ENCODE measurements around the gene NDUFS1.
"Not testable (repeated sequence)": the region's sequence is repeated elsewhere in the genome, so short reads cannot be mapped to it uniquely, and the experiment has no call there.

NDUFS1 gene

DNA sequence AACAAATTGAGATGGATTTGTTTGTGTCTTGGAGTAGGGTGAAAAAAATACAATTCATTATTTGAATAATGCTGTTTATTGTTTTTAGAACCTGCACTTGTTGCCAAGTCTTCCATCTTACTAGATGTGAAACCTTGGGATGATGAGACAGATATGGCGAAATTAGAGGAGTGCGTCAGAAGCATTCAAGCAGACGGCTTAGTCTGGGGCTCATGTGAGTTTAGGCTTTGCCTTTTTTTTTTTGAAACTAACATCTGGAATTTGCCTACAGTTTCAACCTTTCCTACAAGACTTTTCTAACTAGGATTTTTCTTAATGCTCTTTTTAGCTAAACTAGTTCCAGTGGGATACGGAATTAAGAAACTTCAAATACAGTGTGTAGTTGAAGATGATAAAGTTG is 3.2 kb upstream of the NDUFS1 start:
- DNase-seq (ENCODE audit: low read depth): not testable (repeated sequence)

DNA sequence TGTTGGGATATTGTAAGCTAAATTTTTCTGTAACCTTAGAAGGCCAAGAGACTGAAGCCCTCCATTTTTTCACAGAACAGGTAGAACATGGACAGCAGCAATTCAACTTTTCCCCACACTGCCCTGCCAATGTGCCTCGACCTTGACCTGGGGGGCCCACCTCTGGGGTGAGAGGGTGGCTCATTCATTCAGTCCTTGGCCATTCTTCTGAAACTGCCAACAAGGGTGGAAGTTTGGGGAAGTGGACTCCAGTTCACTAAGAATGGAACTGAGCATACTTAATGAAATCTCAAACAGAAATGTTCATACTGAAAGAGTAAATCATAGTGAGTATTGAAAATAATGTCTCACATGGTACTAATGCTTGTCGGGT is 1.5 kb upstream of the NDUFS1 start:
- no peak for DNase-seq (ENCODE audit: low read depth)

DNA sequence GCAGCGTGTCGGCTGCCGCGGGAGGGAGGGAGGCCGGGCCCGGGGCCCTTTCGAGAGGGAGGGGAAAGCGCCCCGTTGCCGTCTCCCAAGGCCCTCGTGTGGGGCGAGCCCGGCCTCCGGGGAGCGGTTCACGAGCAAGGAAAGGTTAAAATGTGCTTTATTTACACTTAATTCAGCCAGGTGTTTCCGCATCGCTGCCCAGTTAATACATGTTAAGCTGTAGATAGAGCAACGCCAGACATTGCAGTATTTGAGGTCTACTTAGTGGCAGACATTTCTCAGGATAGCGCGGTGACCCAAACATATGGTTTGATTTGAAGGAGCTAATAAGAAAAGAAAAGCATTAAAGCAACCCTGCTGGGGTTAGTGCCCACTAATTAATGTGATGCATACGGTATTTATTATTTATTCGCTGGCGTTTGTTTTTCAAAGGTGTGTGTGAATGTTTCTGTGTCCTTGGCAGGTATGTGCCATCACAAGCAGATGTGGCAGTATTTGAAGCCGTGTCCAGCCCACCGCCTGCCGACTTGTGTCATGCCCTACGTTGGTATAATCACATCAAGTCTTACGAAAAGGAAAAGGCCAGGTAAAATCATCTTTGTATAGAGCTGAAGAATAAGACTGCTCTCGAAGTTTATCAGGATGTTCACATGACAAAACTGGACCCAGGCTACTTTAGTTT is 1.0 kb upstream of the NDUFS1 start:
- DNase-seq (ENCODE audit: low read depth): peak; percentile 3

DNA sequence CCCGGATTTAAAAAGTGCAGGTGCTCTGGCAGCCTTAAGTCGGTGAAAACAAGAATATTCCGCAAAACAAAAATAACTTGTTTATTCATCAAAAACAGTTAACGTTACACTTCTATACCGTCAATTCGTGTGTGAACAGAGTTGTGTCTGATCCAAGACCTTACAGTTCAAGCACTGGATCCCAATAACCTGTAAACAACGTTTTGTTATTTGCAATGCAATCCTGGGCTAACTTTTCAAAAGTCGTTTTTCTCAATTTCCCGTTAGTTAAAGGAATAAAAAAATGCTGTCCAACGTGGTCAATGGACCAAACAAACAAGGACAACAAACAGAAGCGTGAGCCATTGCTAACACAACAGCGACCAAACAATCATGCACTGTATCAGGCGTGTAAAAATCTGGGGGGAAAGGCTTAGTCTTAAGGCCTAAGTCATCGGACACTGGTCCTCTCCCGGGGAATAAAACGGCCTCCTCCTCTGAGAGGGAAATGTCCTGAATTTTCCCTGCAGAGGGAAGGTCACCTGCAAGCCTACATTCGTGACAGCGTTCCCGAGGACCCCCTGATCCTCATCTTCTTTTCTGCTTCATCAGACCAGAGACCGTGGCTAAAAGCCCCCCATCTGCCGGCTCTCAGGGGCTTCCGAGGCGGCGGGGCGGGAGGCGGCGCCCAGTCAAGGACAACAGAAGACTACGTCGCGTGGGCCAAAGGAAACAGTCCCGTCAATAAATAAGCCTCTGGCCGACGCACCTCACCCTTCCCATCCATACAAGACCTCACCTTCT is 490 bp downstream of the NDUFS1 start:
- peak; percentile 53 for DNase-seq (ENCODE audit: low read depth)

DNA sequence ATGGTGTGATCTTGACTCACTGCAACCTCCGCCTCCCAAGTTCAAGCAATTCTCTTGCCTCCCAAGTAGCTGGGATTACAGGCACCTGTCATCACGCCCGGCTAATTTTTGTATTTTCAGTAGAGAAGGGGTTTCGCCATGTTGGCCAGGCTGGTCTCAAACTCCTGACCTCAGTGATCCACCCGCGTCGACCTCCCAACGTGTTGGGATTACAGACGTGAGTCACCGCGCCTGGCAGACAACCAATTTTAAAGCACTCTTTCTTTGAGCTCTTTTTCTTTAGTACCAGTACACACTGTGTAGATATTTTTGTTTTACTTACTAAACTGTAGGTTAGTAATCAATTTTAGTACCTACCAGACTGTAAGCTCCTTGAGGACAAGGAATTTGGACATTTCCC is 2.2 kb downstream of the NDUFS1 start:
- DNase-seq (ENCODE audit: low read depth): peak; percentile 11

DNA sequence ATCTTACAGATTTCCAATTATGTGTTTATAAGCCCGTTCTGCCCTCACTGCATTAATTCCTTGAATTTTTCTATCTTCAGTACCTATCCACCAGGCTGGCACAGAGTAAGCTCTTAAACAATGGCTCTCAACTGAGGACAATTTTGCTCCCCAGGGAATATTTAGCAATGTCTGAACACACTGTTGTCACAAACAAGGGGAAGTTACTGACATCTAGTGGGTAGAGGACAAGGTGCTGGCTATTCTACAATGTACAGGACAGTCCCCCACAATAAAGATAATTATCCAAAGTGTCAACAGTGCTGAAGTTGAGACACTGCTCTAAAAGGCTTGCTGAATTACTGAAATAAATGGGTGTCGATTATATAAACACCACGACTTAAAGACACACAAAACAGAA is 5.0 kb downstream of the NDUFS1 start:
- DNase-seq (ENCODE audit: low read depth): peak; percentile 32

DNA sequence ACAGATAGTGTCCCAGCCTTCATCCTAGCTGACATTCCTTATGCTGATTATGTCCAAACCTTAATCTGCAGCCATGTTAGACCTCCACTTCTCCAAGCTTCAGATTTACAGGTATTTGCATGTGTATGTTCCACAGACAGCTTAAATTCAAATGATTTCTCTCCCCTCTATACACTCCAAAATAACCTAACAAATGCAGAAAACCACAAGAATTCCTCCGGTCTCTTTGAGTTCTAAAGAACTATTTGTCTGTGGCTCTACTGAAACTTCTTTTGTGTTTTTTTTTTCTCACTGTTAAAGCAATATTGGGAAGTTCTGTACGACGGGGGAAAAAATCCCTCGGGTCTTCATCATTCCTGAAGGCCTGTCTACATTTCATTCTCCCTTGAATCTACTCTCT is 8.6 kb downstream of the NDUFS1 start:
- no peak for DNase-seq (ENCODE audit: low read depth)

DNA sequence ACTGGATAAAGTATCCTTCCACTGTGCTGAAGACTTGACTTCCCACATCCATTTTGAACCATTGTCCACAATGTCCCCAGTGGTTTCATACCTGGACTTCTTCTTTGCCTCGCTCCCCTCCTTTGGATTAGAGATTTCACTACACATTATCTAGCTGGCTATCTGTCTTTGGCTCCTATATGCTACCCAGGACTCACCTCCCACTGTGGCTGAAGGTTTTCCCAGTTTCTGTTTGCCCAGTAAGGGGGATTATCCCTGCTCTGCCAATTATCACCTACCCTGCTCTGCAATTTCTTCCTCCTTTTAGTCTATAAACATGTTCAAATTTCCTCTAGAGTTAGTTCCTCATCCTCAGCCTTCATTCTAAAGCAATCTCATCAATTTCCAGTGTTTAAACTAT is 9.1 kb downstream of the NDUFS1 start:
- DNase-seq (ENCODE audit: low read depth): no peak

DNA sequence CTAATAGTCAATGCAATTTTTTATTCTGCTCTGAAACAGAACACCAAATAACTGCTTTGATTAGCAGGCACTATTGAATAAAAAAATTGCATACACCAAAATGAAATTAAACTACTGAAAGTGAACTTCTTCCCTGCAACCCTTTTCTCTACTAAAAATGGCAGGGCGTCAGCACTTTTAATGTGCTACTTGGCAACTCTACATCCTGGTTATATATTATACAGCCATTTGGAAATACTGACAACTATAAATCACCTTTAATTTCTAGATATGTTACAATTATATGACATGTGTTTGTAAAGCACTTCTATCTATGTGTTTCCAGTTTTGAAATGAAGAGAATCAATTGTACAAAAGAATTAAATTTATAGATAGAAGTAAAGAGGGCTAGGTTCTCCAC is 9.9 kb downstream of the NDUFS1 start:
- DNase-seq (ENCODE audit: low read depth): no peak

DNA sequence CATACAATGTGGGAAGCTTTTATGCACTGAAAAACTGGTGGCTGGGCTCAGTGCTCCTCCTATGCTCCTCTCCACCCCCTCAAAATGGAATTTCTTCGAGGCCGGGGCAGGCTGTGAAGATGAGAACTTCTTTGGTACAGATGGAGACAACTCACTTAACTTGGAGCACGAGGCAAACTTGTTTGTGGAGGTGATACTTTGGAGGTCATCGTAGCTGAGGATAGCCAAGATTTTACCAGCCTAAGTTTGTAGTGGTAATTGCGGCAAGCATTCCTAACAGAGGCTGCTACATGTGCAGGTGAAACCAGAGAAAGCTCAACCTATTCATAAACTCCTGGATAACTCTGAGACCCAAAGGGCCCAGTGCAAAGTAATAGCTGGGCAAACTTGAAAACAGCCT is 13.6 kb downstream of the NDUFS1 start:
- no peak for DNase-seq (ENCODE audit: low read depth)

DNA sequence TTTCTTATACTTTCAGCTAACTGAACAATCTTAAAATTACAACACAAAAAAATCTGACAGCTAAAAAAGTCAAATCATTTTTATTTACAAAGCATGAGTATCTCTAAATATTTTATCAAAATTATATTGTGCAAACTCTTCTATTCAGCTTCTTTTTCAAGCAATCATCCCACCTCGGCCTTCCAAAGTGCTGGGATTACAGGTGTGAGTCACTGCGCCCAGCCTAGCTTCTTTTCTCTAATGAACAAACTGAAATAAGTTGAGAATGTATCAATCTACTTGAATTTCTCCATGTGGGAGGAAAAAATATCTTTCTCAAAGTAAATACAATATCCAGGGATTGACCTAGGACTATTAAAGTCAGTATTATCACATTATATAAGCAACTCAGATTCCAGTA is 14.9 kb downstream of the NDUFS1 start:
- no peak for DNase-seq (ENCODE audit: low read depth)

DNA sequence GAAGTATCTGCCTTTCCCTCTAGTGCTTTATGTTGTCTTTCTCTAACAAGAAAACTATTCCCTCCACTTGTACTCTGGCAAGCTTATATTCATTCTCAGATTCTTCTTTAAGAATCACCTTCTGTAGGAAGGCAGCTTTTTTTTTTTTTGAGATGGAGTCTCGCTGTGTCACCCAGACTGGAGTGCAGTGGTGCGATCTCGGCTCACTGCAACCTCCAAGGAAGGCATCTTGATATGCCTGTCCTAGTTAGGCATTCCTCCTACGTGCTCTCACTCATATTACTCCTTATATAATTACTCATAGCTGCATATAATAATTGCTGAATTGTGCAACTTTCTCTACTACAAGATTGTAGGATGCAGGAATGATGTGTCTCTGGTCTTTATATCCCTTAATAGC is 15.8 kb downstream of the NDUFS1 start:
- no peak for DNase-seq (ENCODE audit: low read depth)

DNA sequence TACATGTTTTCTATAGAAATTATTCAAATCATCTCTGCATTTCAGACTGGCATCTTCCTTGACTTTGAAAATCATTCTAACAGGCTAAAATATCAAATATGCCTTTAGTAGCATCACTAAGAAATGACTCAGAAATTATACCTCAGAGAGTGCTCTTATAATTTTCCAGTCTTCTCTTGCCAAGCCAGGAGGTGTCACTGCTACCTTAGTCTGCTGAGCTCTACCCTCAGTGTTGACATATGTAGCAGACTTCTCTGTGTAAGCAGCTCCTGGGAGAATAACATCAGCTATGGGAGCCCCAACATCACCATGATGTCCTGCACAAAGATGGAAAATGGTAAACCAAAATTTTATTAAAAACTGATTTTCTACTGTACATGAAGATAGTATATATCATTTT is 31.6 kb downstream of the NDUFS1 start:
- DNase-seq (ENCODE audit: low read depth): peak; percentile 41

DNA sequence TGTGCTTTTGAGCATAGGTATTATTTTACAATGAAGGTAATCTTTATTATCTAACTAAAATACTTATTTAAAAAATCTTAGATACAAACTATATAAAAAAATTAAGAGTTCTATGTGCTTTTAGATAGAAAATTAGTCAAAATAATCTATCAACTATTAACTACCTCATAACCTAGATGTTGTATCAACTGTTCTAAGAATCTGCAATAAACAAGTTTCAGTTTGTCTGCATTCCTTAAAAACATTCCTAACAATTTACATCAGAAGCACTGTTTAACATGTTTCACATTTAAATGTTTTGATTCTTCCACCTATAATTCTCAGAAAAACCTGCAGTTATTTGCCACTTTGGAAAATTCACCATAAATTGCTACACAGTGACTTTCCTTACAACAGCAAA is 33.3 kb downstream of the NDUFS1 start:
- DNase-seq (ENCODE audit: low read depth): no peak

DNA sequence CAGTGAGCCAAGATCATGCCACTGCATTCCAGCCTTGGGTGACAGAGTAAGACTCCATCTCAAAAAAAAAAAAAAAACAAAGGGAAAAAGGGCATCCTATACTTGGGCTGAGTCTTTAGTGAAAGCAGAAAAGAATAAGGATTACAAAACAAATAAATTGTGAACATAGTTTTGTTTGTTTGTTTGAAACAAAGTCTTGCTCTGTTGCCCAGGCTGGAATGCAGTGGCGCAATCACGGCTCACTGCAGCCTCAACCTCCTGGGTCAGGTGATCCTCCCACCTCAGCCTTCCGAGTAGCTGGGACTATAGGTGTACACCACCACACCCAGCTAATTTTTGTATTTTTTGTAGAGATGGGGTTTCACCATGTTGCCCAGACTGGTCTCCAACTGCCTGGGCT is 36.7 kb downstream of the NDUFS1 start:
- not testable (repeated sequence) for DNase-seq (ENCODE audit: low read depth)

DNA sequence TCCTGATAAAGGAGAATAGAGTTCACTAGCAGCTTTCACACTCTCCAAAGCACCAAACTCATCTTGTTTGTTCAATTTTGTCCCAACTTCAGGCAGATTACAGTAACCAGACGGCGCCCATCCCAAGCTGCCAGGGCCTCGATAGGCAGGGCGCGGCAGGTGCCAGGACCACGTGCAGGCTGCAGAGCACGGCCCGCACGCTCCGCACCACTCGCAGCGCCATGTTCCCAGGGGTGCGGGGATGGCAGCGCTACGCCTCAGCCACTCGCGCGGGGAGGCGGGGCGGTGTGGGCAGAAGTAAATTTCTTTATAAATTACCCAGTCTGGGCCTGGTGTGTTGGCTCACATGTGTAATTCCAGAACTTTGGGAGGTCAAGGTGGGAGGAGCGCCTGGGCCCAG is 43.0 kb downstream of the NDUFS1 start:
- DNase-seq (ENCODE audit: low read depth): no peak

DNA sequence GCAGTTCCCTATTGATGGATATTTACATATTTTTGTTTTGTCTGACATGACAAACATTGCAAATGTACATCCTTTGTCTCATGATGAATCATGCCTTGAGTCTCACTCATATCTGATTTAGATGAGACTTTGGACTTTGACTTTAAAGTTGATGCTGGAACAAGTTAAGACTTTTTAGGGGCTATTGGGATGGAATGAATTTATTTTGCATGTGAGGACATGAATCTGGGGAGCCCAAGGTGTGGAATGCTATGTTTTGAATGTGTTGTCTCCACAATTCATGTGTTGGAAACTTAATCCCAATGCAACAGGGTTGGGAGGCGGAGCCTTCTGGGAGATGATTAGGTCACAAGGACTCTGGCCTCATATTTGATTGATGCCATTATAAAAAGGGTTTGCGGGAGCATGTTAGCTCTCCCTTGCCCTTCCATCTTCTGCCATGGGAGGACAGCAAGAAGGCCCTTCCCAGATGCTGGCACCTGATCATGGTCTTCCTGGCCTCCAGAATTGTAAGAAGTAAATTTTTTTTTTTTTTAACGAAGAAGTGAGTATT is 44.1 kb downstream of the NDUFS1 start:
- peak; percentile 17 for DNase-seq (ENCODE audit: low read depth)

DNA sequence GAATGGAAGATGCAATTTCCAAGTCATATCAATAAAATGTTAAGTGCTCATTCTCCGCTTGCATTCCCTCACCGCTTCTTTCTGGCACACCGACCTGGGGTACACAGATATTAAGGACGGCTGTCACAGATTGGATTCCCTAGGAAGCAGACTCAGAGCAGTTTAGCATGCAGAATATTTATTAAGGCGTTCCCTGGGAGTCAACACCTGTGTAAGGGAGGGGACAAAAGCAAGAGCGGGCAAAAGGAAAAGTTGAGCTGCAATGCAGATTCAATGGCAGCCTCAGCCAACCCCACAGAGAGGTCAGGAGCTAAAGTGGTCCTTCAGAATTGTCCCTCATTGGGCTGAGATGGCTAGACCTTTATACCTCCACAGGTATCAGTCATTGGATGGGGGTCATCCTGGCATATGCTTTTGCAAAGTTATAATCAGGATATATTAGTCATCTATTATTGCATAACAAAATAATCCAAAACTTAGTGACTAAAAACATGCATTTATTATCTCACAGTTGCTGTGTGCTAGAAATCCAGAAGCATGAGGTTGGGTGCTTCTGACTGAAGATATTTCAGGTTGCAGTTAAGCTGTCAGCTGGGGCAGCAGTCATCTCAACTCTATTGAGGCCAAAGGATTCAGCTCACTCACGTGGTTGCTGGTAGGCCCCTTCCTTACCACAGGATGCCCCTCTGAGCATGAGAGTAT is 46.2 kb downstream of the NDUFS1 start:
- peak; percentile 39 for DNase-seq (ENCODE audit: low read depth)

DNA sequence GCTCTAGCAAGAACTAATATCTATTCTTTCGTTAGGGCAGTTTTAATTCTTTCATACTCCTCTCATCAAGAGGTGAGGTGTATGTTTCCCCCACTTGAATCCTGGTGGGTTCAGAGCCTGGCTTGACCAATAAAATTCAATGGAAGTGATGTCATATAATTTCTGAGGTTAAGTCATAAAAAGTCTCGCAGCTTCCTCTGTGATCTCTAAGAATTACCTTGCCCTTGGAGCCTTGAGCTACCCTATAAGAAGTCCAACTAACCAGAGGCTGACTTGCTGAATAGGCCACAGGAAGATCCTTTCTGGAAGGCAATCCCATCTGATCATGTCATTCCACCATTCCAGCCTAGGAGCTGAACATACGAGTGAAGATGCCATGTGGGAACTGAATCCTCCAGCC is 47.1 kb downstream of the NDUFS1 start:
- peak; percentile 3 for DNase-seq (ENCODE audit: low read depth)

DNA sequence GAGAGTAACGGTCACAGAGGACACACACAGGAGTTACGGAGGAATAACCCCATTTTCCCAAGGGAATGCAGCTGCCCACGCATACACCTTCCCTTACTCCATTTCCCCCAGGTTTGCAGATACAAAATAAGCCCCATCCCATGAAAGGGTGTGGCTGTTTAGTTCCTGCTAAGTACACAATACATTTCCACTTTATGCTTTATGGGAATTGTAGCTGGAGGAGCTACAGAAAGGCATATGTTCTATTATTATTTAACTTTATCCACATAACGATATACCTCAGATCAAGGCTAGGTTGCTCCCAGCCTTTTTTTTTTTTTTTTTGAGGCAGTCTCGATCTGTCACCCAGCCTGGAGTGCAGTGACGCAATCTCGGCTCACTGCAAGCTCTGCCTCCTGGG is 50.5 kb downstream of the NDUFS1 start:
- no peak for DNase-seq (ENCODE audit: low read depth)

DNA sequence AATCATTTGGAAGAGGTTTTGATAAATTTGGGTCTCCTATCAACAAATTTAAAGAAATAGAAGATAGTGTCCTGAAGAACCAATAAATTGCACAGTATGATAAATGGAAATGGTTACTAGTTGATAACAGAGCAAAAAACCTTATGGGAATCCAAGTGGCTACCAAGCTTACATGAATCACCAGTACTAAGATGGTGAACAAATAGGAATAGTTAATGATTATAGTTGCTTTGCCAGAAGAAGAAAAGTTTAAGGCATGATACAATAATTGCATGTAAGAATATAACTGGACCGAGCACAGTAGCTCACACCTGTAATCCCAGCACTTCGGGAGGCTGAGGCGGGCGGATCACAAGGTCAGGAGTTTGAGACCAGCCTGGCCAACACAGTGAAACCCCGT is 53.7 kb downstream of the NDUFS1 start:
- no peak for DNase-seq (ENCODE audit: low read depth)

DNA sequence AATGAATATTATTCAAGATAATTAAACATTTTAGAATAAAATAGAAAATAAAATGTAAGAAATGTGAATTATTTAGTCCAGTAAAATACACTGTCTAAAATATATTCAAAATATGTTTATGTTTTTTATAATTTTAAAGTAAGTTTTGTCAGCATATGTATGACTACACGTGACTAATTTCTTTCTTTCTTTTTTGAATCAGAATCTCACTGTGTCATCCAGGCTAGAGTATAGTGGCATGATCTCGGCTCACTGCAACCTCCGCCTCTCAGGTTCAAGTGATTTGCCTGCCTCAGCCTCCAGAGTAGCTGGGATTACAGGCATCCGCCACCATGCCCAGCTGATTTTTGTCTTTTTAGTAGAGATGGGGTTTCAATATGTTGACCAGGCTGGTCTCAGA is 54.2 kb downstream of the NDUFS1 start:
- DNase-seq (ENCODE audit: low read depth): peak; percentile 5

DNA sequence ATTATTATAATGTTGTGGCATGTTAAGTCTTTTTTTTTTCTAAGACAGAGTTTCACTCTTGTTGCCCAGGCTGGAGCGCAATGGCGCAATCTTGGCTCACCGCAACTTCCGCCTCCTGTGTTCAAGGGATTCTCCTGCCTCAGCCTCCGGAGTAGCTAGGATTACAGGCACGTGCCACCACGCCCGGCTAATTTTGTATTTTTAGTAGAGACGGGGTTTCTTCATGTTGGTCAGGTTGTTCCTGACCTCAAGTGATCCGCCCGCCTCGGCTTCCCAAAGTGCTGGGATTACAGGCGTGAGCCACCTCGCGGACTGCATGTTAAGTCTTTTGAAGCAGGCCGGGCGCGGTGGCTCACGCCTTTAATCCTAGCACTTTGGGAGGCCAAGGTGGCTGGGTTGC is 60.4 kb downstream of the NDUFS1 start:
- not testable (repeated sequence) for DNase-seq (ENCODE audit: low read depth)
